Measurements from ENCODE around the gene NRG4. TPM values are rescaled to one million over a fixed set of nuclear protein-coding genes. Genes with fewer than 3 reads are reported as not detected.

Gene NRG4
- total and polyA plus RNA-seq, 2 of the 8 experiments (the other 6 are each of a cell fraction or from before 2014, with no cell fraction given): 0.24 TPM; not detected in 1

DNA sequence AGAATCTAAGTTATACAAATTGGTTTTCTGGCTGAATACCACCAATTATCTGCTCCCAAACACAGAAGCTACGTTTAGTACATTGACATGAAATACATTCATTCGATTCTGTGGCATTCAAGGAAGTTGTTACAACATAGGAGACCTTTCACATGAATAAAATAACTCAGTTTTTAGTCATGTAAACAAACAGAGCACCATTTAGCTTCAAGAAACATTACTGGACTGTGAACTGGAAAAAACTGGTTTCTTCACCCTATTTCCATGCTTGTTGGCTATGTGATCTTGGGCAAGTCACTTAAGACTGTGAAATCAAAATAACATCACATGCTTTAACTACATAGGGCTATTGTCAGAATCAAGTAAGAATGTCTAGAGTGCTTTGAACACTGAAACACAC is 46.2 kb downstream of the NRG4 start:
- Histone ChIP-seq H3K79me1 (ENCODE audit: low read depth, low read length) (no peaks in the 10 kb centered on the region), H3K36me3 (ENCODE audit: control insufficient read depth in 2 of 4, insufficient read depth in 4 of 4, low read length in 3 of 4) (no peaks in the 10 kb centered on the region), H3K27ac (ENCODE audit: low read depth, low read length) (no peak overlapping the region), H3K18ac (ENCODE audit: extremely low read depth, low read length) (no peak overlapping the region), H3K56ac (replicated peaks; ENCODE audit: insufficient read length, low read depth, low read length) (no peak overlapping the region), H3K79me2 (ENCODE audit: control insufficient read depth in 1 of 2, insufficient read depth in 2 of 2, low read length in 2 of 2) (no peaks in the 10 kb centered on the region), H2AFZ (ENCODE audit: low read length) (no peak overlapping the region), H3K23ac (ENCODE audit: insufficient read length) (no peak overlapping the region), H2BK120ac (replicated peaks; ENCODE audit: low read depth, low read length) (no peak overlapping the region), H2BK5ac (ENCODE audit: low read depth, low read length) (no peak overlapping the region), H3K9me3 (ENCODE audit: insufficient read depth in 2 of 2, low read depth in 1 of 2, low read length in 1 of 2) (no peaks in the 10 kb centered on the region), H3K4me3 (ENCODE audit: extremely low read depth in 1 of 4, insufficient read depth in 2 of 4, low read depth in 3 of 4, low read length in 4 of 4) (no peak overlapping the region), H3K14ac (ENCODE audit: insufficient read length) (no peak overlapping the region), H2BK12ac (ENCODE audit: low read depth, low read length) (no peak overlapping the region), H4K5ac (ENCODE audit: insufficient read length, low read depth, low read length) (no peak overlapping the region), H4K91ac (replicated peaks; ENCODE audit: insufficient read length, low read length) (no peak overlapping the region), H2BK20ac (ENCODE audit: low read length) (no peak overlapping the region), H2AK5ac (ENCODE audit: low read depth, low read length) (no peak overlapping the region), H3K23me2 (ENCODE audit: low read depth, low read length) (no peaks in the 10 kb centered on the region), H4K20me1 (replicated peaks in 1 of 2; ENCODE audit: control insufficient read depth in 1 of 2, insufficient read depth in 2 of 2, low read length in 2 of 2) (no peaks in the 10 kb centered on the region), H3K27me3 (replicated peaks in 1 of 4; ENCODE audit: control insufficient read depth in 3 of 4, extremely low read depth in 1 of 4, insufficient read depth in 3 of 4, low read length in 3 of 4) (peaks cover 0 to 1% (median 0%) of the 10 kb centered on the region in 4 experiments; a peak in 1 of 7 replicates), H2BK15ac (ENCODE audit: low read length) (no peak overlapping the region), H3K4me2 (ENCODE audit: insufficient read depth in 1 of 2, low read depth in 2 of 2, low read length in 2 of 2) (no peak overlapping the region), H3K4ac (replicated peaks; ENCODE audit: insufficient read length, low read depth, low read length) (no peak overlapping the region), H3K4me1 (replicated peaks in 1 of 4; ENCODE audit: control insufficient read depth in 3 of 4, insufficient read depth in 4 of 4, low read length in 3 of 4) (no peaks in the 10 kb centered on the region), H4K8ac (ENCODE audit: extremely low read depth, insufficient read depth, low read length) (no peak overlapping the region), H3K9ac (replicated peaks in 1 of 4; ENCODE audit: extremely low read depth in 1 of 4, low read depth in 3 of 4, low read length in 3 of 4) (no peak overlapping the region)
- 95% methylated on average over 2 of the region's 2 CpGs; no CpG with 5 or more reads in 1 of the 2 experiments for WGBS, 2 experiments (ENCODE audit: extremely low coverage in 1 of 2, insufficient coverage in 1 of 2, insufficient read length in 1 of 2, insufficient replicate concordance in 2 of 2, low coverage in 1 of 2, low lambda C conversion rate in 2 of 2, missing lambda C conversion rate in 1 of 2)
- POLR2A ChIA-PET (ENCODE audit: partially characterized antibody): no interaction called here
- DNase-seq (ENCODE audit: low read depth in 1 of 2, low spot score in 2 of 2) (no peak), FAIRE-seq (no peak)
- CTCF ChIA-PET (ENCODE audit: partially characterized antibody): interaction anchor here (1.0 to 2.7 kb wide), 4 partner anchors 11 to 174 kb away, joined by 3 to 9 read pairs (median 4); partner anchors contain the start of gene TMEM266
- TF ChIP-seq MAFK (IDR thresholded peaks at IDR 0.05; ENCODE audit: low read depth, low read length): no peak
- TF ChIP-seq BACH1 (IDR thresholded peaks at IDR 0.05; ENCODE audit: low read length): no peak
- no peak for TF ChIP-seq ASH2L (IDR thresholded peaks at IDR 0.05; ENCODE audit: low read length)
- no peak for TF ChIP-seq EZH2 (IDR thresholded peaks at IDR 0.05; ENCODE audit: low read depth, low read length, severe bottlenecking)
- TF ChIP-seq TBP (IDR thresholded peaks at IDR 0.05; ENCODE audit: low read depth, low read length): no peak
- no peak for TF ChIP-seq SP1 (IDR thresholded peaks at IDR 0.05; ENCODE audit: low read depth, low read length)
- no peak for TF ChIP-seq EP300 (IDR thresholded peaks at IDR 0.05; ENCODE audit: borderline replicate concordance in 1 of 2, low read depth in 2 of 2, low read length in 2 of 2)
- no peak for TF ChIP-seq TAF7 (optimal IDR thresholded peaks at IDR 0.05; ENCODE audit: borderline replicate concordance, low read depth, low read length)
- TF ChIP-seq POU5F1 (IDR thresholded peaks at IDR 0.05; ENCODE audit: low read depth, low read length): no peak
- TF ChIP-seq BRCA1 (IDR thresholded peaks at IDR 0.05; ENCODE audit: low read depth, low read length): no peak
- TF ChIP-seq SP2 (IDR thresholded peaks at IDR 0.05; ENCODE audit: low read length): no peak
- no peak for TF ChIP-seq JUND (IDR thresholded peaks at IDR 0.05; ENCODE audit: low read length)
- TF ChIP-seq, protein P1, sequence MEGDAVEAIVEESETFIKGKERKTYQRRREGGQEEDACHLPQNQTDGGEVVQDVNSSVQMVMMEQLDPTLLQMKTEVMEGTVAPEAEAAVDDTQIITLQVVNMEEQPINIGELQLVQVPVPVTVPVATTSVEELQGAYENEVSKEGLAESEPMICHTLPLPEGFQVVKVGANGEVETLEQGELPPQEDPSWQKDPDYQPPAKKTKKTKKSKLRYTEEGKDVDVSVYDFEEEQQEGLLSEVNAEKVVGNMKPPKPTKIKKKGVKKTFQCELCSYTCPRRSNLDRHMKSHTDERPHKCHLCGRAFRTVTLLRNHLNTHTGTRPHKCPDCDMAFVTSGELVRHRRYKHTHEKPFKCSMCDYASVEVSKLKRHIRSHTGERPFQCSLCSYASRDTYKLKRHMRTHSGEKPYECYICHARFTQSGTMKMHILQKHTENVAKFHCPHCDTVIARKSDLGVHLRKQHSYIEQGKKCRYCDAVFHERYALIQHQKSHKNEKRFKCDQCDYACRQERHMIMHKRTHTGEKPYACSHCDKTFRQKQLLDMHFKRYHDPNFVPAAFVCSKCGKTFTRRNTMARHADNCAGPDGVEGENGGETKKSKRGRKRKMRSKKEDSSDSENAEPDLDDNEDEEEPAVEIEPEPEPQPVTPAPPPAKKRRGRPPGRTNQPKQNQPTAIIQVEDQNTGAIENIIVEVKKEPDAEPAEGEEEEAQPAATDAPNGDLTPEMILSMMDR (IDR thresholded peaks at IDR 0.05; ENCODE audit: control extremely low read depth in 1 of 3, insufficient read depth in 1 of 3, low read depth in 1 of 3, low read length in 3 of 3): no peak
